ENCODE results near the gene FBXO34.
"Not testable (repeated sequence)": the region's sequence is repeated elsewhere in the genome, so short reads cannot be mapped to it uniquely, and the experiment has no call there.

FBXO34 gene

DNA sequence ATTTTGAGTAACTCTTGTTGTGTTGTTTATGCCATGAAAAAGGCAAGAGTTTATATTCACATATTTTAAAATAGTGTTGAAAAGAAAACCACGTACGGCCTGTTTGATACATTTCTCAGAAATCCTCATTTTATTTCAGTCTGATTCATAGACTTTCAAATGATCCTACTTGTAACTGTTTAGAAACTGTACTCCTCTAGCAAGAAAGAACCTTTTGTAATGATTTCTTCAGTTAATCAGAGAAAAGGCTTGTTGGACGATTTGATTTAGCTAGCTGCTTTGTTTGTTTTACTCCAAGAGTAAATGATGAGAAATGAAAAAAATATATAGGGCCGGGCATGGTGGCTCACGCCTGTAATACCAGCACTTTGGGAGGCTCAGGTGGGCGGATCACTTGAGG is 17.2 kb downstream of the FBXO34 start:
- Mint-ChIP-seq H3K36me3 (ENCODE audit: low read depth) (peaks cover 19% of the 10 kb centered on the region), H3K9me3 (no peaks in the 10 kb centered on the region), H3K4me3 (no peak overlapping the region), H3K27me3 (no peaks in the 10 kb centered on the region), H3K27ac (no peak overlapping the region), H3K4me1 (ENCODE audit: low read depth) (peaks cover 38% of the 10 kb centered on the region)

DNA sequence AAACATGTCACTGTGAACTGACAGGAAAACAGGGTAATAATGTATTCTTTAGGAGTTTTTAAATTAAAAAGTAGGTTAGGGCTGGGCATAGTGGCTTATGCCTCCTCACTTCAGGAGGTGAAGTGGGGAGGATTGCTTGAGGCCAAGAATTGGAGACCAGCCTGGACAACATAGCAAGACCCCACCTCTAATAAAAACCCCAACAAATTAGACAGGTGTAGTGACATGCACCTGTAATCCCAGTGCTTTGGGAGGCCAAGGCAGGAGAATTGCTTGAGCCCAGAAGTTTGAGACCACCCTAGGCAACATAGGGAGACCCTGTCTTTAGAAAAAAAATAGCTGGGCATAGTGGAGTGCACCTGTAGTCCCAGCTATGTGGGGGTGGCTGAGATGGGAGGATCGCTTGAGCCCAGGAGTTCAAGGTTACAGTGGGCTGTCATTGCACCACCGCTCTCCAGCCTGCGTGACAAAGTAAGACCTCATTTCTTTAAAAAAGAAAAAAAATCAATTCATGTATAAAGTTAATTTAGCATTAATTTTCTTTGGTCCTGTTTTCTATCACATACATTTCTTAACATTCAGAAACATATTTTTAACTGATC is 20.4 kb downstream of the FBXO34 start:
- peaks cover 46% of the 10 kb centered on the region for H3K4me1 Mint-ChIP-seq (ENCODE audit: low read depth)
- peaks cover 10% of the 10 kb centered on the region for H3K36me3 Mint-ChIP-seq (ENCODE audit: low read depth)
- H3K4me3 Mint-ChIP-seq, result no peak overlapping the region
- no peak overlapping the region for H3K27ac Mint-ChIP-seq
- H3K9me3 Mint-ChIP-seq, result no peaks in the 10 kb centered on the region
- no peaks in the 10 kb centered on the region for H3K27me3 Mint-ChIP-seq

DNA sequence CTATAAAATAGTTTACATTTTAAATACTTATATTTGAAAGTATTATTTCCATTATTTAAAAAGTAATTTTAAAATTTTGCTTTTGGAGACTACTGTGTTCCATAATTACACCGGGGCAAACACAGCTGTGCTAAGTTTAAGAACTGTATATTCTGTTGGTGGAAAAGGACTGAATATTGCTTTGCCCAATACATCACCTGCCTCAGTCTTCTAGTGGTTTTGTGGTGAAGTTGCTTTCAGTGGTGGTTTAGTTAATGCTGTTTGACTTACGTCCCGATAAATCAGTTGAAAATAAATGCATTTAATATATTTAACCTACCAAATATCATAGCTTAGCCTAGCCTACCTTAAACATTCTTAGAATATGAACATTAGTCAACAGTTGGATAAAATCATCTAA is 23.4 kb downstream of the FBXO34 start:
- Mint-ChIP-seq H3K27me3 (no peaks in the 10 kb centered on the region), H3K36me3 (ENCODE audit: low read depth) (peaks cover 31% of the 10 kb centered on the region), H3K4me3 (no peak overlapping the region), H3K9me3 (no peaks in the 10 kb centered on the region), H3K4me1 (ENCODE audit: low read depth) (peaks cover 41% of the 10 kb centered on the region), H3K27ac (no peak overlapping the region)

DNA sequence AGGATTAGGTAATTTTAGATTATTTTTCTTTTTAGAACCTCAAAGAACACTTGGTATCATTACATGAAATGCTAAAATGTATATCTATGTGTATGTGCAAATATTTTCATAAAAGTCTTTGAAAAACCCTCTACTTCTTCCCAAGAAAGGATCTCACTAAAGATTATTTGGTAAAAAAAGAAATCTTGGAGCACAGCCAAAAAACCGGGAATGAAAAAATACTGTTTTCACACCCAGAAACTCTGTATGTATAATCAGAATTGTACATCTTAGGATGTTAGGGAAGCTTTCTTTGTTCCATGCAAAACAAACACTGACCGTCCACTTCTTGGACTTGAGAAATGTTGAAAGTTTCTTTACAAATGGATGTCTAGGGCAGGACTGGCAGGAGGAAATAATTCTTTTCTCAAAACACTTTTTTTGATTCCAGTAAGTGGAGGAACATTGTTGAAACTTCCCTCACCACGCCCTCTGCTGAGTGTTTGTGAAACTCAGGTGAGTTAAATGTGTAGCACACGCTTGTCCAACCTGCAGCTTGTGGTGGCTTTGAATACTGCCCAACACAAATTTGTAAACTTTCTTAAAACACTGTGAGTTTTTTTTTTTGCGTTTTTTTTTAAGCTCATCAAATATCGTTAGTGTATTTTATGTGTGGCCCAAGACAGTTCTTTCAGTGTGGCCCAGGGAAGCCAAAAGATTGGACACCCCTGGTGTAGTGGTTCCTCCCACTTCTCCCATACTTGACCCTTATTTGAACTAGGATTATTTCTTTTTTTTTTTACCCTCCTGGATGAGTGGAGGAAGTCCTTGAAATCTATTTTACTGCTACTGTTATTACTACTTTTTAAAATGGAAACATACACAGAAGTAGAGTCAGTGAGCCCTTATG is 26.6 kb downstream of the FBXO34 start:
- peak overlapping the region; percentile 5 for H3K27ac Mint-ChIP-seq
- H3K9me3 Mint-ChIP-seq, result no peaks in the 10 kb centered on the region
- no peak overlapping the region for H3K4me3 Mint-ChIP-seq
- peaks cover 39% of the 10 kb centered on the region for H3K36me3 Mint-ChIP-seq (ENCODE audit: low read depth)
- no peaks in the 10 kb centered on the region for H3K27me3 Mint-ChIP-seq
- H3K4me1 Mint-ChIP-seq (ENCODE audit: low read depth), result peaks cover 69% of the 10 kb centered on the region

DNA sequence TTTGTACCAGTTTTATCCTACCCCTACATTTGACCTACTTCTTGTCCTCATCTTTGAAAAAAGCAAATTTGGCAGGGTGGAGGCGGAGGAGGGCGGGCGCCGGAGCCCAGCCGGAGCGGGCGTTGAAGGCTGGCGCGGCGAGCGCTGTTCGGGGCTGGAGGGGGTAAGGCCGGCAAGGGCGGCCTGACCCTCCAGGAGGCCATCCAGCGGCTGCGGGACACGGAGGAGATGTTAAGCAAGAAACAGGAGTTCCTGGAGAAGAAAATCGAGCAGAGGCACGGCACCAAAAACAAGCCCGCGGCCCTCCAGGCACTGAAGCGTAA is 27.2 kb downstream of the FBXO34 start:
- Mint-ChIP-seq H3K27me3 (no peaks in the 10 kb centered on the region), H3K4me1 (ENCODE audit: low read depth) (peaks cover 70% of the 10 kb centered on the region), H3K27ac (no peak overlapping the region), H3K9me3 (no peaks in the 10 kb centered on the region), H3K4me3 (no peak overlapping the region), H3K36me3 (ENCODE audit: low read depth) (peaks cover 39% of the 10 kb centered on the region)

DNA sequence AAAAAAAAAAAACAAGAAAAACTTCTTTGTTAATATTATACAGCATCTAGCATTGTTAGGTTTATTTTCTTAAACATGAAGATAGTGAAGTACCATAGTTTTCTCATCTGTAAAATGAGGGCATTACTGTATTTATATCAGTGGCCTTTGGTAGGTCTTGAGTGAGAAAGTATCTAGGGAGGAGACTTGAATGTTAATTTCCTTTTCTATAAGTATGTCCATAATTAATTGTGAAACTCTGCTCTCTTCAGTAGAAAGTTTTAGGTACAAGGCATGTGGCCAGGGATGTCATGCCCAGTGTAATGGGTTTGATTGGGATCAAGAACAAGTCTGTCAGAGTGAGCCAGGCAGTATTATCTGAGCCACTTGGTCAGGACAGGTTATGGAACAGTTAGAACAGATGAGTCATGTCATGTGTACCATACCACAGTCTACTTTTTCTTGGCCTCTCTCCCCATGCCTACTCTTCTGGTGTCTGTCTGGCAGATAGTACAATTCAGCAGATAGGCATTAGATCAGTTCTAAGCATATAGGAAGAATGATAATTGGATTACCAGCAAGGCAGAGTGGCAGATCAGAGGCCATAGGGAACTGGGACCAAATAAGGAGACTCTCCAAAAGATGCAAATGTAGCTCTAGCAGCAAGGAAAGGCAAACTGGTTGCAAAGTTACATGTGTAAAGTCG is 30.4 kb downstream of the FBXO34 start:
- Mint-ChIP-seq H3K27ac (no peak overlapping the region), H3K36me3 (ENCODE audit: low read depth) (peaks cover 37% of the 10 kb centered on the region), H3K4me1 (ENCODE audit: low read depth) (peaks cover 64% of the 10 kb centered on the region), H3K9me3 (no peaks in the 10 kb centered on the region), H3K27me3 (no peaks in the 10 kb centered on the region), H3K4me3 (no peak overlapping the region)

DNA sequence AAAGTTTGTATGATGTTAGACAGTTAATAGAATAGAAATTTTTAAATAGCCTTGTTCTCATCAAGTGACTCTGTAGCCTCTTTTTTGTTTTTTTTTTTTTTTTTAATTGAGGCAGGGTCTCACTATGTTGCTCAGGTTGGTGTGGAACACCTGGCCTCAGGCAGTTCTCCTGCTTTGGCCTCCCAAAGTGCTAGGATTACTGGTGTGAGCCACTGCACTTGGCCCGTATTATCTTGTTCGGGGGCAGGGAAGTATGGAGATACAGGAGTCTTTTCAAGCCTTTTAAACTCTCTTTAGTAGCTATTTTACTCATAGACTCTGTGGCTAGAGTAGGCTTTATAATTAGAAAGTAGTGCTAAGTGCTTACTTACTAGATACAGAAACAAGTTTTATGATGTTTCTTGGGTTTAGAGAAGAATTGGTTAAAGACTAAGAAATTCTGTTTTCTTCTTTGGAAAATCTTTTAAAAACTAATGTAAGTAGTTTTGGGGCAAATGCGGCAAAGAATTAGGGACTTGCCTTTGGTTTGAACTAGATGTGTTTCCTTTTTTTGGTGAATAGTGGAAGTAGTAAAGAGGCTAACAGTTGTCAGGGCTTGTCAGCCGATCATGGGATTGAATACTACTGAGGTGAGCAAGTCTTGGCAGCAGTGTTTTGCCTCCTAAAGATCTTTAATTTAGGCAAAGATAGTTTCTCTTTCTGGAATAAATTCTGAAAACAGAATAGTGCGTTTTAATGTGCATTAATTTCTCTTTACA is 31.3 kb downstream of the FBXO34 start:
- Mint-ChIP-seq H3K27ac (no peak overlapping the region), H3K4me1 (ENCODE audit: low read depth) (peaks cover 56% of the 10 kb centered on the region), H3K4me3 (no peak overlapping the region), H3K36me3 (ENCODE audit: low read depth) (peaks cover 31% of the 10 kb centered on the region), H3K27me3 (no peaks in the 10 kb centered on the region), H3K9me3 (no peaks in the 10 kb centered on the region)

DNA sequence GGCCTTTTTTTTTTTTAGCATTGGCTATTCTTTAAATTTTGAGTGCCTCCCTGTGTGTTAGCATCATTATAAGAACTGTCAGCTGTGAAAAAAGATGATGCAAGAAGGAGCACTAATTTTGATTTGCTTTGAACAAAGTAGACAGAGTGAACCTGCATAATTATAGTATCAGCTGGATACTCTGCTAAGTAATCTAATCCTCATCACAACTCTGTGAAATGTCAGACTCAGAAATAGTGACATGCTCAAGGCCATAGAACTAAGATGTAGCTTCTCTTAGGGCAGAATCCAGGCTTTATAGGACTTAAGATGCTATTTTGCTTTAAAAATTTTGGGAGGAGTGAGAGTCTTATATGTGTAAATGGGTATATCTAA is 31.9 kb downstream of the FBXO34 start:
- Mint-ChIP-seq H3K4me3 (no peak overlapping the region), H3K36me3 (ENCODE audit: low read depth) (peaks cover 25% of the 10 kb centered on the region), H3K9me3 (no peaks in the 10 kb centered on the region), H3K27me3 (no peaks in the 10 kb centered on the region), H3K4me1 (ENCODE audit: low read depth) (peaks cover 50% of the 10 kb centered on the region), H3K27ac (peak overlapping the region; percentile 52)

DNA sequence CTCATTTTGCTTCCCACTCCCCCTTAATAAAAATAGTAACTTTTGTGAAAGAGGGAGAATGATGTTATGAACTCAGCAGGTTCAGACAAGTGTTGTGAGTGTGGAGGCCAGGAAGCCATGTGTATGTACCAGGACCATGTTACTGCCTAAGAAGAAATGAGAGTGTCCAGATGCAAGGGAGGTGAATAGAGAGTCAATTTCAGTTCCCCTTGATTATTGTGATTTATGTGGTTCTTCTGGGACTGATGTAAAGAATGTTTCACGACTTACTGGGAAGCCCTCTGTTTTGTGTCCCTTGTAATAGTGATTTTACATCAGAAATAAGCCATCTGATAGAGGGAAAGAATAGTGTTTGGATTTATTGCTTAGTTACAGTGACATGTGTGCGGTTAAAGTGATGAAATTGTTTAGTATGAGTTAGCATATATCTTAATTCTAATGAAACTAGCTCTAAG is 32.5 kb downstream of the FBXO34 start:
- Mint-ChIP-seq H3K36me3 (ENCODE audit: low read depth) (peaks cover 19% of the 10 kb centered on the region), H3K27me3 (no peaks in the 10 kb centered on the region), H3K4me1 (ENCODE audit: low read depth) (peaks cover 47% of the 10 kb centered on the region), H3K9me3 (no peaks in the 10 kb centered on the region), H3K27ac (no peak overlapping the region), H3K4me3 (no peak overlapping the region)

DNA sequence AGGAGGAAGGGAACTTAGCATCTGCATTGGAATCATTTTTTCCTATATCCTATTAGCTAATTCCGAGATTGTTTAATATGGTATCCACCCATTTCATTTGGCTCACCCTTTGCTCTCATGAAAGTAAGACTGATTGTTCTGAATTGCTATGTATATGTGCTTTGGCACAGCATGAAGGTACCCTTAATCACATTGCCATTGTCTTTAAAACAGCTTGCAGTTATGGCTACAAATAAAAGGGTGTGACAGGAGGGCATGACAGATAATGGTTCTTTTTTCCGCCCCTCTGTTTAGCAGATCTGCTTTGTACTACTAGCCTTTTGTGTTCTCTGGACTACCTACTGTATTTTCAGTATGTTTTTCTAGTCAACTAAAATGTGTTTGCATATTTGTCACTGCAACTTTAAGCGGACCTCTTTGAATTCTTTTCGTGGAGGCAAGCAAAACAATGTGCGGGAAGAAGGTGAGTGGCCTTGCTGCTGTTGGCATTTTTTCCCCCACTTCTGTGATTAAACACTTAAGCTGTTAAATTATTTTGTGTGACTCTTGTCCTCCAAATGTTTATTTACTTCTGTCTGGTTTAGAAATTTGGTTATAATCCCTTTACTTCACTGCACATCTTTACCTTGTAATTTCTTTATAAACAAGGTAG is 35.8 kb downstream of the FBXO34 start:
- no peak overlapping the region for H3K4me3 Mint-ChIP-seq
- peaks cover 8% of the 10 kb centered on the region for H3K9me3 Mint-ChIP-seq
- H3K36me3 Mint-ChIP-seq (ENCODE audit: low read depth), result peaks cover 29% of the 10 kb centered on the region
- no peak overlapping the region for H3K27ac Mint-ChIP-seq
- no peaks in the 10 kb centered on the region for H3K27me3 Mint-ChIP-seq
- peaks cover 32% of the 10 kb centered on the region for H3K4me1 Mint-ChIP-seq (ENCODE audit: low read depth)

DNA sequence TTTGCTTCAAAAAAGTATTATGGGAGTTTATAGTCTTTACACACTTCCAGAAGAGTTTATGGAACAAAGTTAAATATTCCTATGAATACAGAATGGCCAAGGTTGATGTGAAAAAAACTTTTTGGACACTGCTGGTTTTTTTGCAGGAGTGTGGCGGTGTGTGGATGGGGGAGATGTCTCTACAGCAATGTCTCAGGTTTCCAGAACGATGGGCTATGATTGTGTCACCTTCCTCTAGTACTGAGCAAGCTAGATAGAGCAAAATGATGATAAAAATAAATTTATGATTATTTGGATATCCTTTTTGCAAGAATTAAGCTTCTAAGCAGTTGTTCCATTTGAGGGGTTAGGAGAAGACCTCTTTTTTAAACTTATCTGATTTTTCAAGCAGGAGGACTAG is 37.9 kb downstream of the FBXO34 start:
- Mint-ChIP-seq H3K27ac (no peak overlapping the region), H3K36me3 (ENCODE audit: low read depth) (peaks cover 41% of the 10 kb centered on the region), H3K4me1 (ENCODE audit: low read depth) (peaks cover 26% of the 10 kb centered on the region), H3K4me3 (no peak overlapping the region), H3K27me3 (no peaks in the 10 kb centered on the region), H3K9me3 (peaks cover 18% of the 10 kb centered on the region)

DNA sequence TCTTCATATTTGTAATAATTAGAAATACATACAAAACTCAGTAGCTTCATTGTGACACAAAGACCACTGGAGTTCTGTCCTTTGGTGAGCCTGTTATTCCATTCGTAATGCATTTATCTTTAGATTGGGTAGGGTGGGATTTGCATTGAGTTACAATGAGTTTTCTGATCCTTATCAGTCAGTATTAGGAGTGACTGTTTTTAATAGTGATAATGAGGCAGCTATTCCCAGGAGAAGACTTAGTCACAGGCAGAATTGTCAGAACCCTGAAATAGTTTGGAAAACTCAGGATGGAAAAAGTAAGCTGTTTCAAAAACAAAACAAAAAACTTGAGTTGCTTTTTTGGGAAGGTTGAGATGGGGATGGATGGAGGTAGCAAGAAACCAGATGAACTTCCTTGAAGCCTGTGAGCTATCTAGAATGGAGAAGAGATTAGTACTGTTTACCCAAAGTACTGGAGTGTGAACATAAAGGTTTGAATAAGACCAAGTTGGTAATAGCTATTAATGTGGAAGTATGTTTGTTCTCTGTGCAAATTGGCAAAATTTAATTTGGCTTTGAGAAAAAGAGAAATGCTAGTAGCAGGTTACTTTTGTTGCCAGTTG is 38.6 kb downstream of the FBXO34 start:
- peaks cover 28% of the 10 kb centered on the region for H3K4me1 Mint-ChIP-seq (ENCODE audit: low read depth)
- H3K9me3 Mint-ChIP-seq, result peaks cover 18% of the 10 kb centered on the region

DNA sequence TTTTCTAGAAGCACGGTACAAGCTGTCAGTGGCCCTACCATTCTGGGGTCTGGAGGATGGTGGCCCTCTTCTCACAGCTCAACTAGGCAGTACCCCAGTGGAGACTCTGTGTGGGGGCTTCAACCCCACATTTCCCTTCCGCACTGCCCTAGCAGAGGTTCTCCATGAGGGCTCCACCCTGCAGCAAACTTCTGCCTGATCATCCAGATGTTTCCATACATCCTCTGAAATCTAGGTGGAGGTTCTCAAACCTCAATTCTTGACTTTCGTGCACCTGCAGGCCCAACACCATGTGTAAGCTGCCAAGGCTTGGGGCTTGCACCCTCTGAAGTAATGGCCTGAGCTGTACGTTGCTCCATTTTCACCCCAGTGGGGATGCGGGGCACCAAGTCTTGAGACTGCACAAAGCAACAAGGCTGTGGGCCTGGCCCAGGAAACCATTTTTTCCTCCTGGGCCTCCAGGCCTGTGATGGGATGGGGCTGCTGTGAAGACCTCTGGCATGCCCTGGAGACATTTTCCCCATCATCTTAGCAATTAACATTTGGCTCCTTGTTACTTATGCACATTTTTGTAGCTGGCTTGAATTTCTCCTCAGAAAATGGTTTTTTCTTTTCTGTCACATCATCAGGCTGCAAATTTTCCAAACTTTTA is 41.3 kb downstream of the FBXO34 start:
- H3K9me3 Mint-ChIP-seq, result peaks cover 28% of the 10 kb centered on the region
- H3K4me3 Mint-ChIP-seq, H3K27me3 Mint-ChIP-seq, H3K27ac Mint-ChIP-seq: not testable (repeated sequence)
- peaks cover 24% of the 10 kb centered on the region for H3K4me1 Mint-ChIP-seq (ENCODE audit: low read depth)
- peaks cover 59% of the 10 kb centered on the region for H3K36me3 Mint-ChIP-seq (ENCODE audit: low read depth)

More for the DNA sequence above, 38.6 kb downstream of the FBXO34 start:
- Mint-ChIP-seq H3K36me3 (ENCODE audit: low read depth) (peaks cover 46% of the 10 kb centered on the region), H3K4me3 (no peak overlapping the region), H3K27ac (no peak overlapping the region), H3K27me3 (no peaks in the 10 kb centered on the region)

DNA sequence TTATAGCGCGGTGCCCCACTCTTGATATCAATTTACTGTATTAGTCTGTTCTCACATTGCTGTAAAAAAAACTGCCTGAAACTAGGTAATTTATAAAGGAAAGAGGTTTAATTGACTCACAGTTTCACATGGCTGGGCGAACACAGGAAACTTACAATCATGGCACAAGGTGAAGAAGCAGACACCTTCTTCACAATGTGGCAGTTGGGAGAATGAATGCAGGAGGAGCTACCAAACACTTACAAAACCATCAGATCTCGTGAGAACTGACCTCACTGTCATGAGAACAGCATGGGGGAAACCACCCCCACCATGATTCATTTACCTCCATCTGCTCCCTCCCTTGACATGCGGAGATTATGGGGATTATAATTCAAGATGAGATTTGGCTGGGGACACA is 42.3 kb downstream of the FBXO34 start:
- Mint-ChIP-seq H3K4me1 (ENCODE audit: low read depth) (peaks cover 24% of the 10 kb centered on the region), H3K4me3 (no peak overlapping the region), H3K27me3 (no peaks in the 10 kb centered on the region), H3K27ac (no peak overlapping the region), H3K36me3 (ENCODE audit: low read depth) (peaks cover 63% of the 10 kb centered on the region), H3K9me3 (peaks cover 28% of the 10 kb centered on the region)

Measured in stimulated activated naive CD8-positive, alpha-beta T cell treated with anti-CD3 and anti-CD28 coated beads, Interleukin-15, Interleukin-2, amounts not matched to agents 100 ng/mL and 50 ng/mL, for 24 hours (primary cell).